DOHH2 (cell line): ENCODE results near the gene DCUN1D3.

Experiments used
- H3F3A ChIP-seq: fragments of 200-600 bp; sonication (generic), shearing (Covaris generic); 2 replicates; pipeline ENCODE4 v1.6.0; 2016; ENCODE audit warnings: antibody characterized with exemption, mild to moderate bottlenecking; ENCODE audit not compliant: control insufficient read depth, insufficient read depth
- H3K27ac ChIP-seq: fragments of 200-600 bp; sonication (generic); 2 replicates; pipeline ENCODE4 v1.5.1; 2014; ENCODE audit warnings: low read depth, mild to moderate bottlenecking, low read length, moderate library complexity
- H3K27me3 ChIP-seq: fragments of 200-600 bp; sonication (generic); 2 replicates; pipeline ENCODE4 v1.6.1; 2014; ENCODE audit warnings: mild to moderate bottlenecking, low read length, mixed read lengths; ENCODE audit not compliant: control insufficient read depth
- H3K36me3 ChIP-seq: fragments of 200-600 bp; sonication (generic); 2 replicates; pipeline ENCODE4 v1.6.1; 2014; ENCODE audit warnings: mild to moderate bottlenecking, low read length, moderate library complexity, mixed read lengths; ENCODE audit not compliant: control insufficient read depth
- H3K4me1 ChIP-seq: fragments of 200-600 bp; sonication (generic); 2 replicates; pipeline ENCODE4 v1.6.1; 2014; ENCODE audit warnings: mild to moderate bottlenecking, low read length, mixed read lengths; ENCODE audit not compliant: control insufficient read depth
- H3K4me2 ChIP-seq: fragments of 200-600 bp; sonication (generic); 2 replicates; pipeline ENCODE4 v1.6.0; 2014; ENCODE audit warnings: mild to moderate bottlenecking, low read length, moderate library complexity
- H3K4me3 ChIP-seq: fragments of 200-600 bp; sonication (generic); 2 replicates; pipeline ENCODE4 v1.5.1; 2014; ENCODE audit warnings: mild to moderate bottlenecking, low read length, mixed read lengths
- H3K79me2 ChIP-seq: fragments of 200-600 bp; sonication (generic); 2 replicates; pipeline ENCODE4 v1.6.1; 2014; ENCODE audit warnings: mild to moderate bottlenecking, low read length, mixed read lengths; ENCODE audit not compliant: control insufficient read depth
- H3K9me2 ChIP-seq: fragments of 200-600 bp; sonication (generic); replicated peaks from 2 replicates; pipeline ENCODE4 v1.6.1; 2014; ENCODE audit warnings: mild to moderate bottlenecking, low read length, mixed read lengths; ENCODE audit not compliant: control insufficient read depth
- H3K9me3 ChIP-seq: fragments of 200-600 bp; sonication (generic); 2 replicates; pipeline ENCODE4 v1.6.1; 2014; ENCODE audit warnings: antibody characterized with exemption, low read length, mixed read lengths; ENCODE audit not compliant: control insufficient read depth, insufficient read depth
- H4K20me1 ChIP-seq: fragments of 200-600 bp; sonication (generic); 2 replicates; pipeline ENCODE4 v1.6.0; 2014; ENCODE audit warnings: low read depth, mild to moderate bottlenecking, antibody characterized with exemption, low read length, moderate library complexity; ENCODE audit not compliant: control insufficient read depth, insufficient read depth
- EZH2phosphoT487 ChIP-seq: fragments of 200-600 bp; sonication (generic); IDR thresholded peaks from 2 replicates; pipeline ENCODE4 v1.6.1; 2017; ENCODE audit warnings: borderline replicate concordance, mild to moderate bottlenecking, antibody characterized with exemption, low read length, moderate library complexity, mixed read lengths
- TF ChIP-seq, protein P1 (sequence below): fragments of 200-600 bp; sonication (generic); IDR thresholded peaks from one replicate; pipeline ENCODE4 v1.5.1; 2014; ENCODE audit warnings: antibody characterized with exemption, mild to moderate bottlenecking, low read depth, low read length; ENCODE audit not compliant: poor library complexity, severe bottlenecking

Gene DCUN1D3

DNA sequence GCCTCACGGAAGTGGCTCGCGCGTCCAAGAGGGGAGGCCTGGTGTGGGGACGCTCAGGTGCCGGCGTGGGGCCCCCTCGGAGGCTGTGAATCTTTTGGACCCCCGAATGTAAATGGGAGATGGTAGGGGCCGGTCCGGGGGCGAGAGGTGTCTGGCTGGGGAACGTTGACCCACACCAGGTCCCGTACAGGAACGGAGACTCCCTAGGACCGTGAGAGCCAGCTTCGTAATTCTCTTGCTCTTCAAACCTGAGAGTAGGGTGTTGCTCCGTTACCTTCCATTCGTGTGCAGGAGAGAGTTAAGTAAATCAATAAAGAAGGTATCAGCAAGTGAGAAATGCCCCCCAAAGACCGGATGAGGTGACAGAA lies 894 bp upstream of the DCUN1D3 start:
- no peaks in the 10 kb centered on the region for H3K27me3 ChIP-seq
- peak overlapping the region; percentile 81 for H3K27ac ChIP-seq

DNA sequence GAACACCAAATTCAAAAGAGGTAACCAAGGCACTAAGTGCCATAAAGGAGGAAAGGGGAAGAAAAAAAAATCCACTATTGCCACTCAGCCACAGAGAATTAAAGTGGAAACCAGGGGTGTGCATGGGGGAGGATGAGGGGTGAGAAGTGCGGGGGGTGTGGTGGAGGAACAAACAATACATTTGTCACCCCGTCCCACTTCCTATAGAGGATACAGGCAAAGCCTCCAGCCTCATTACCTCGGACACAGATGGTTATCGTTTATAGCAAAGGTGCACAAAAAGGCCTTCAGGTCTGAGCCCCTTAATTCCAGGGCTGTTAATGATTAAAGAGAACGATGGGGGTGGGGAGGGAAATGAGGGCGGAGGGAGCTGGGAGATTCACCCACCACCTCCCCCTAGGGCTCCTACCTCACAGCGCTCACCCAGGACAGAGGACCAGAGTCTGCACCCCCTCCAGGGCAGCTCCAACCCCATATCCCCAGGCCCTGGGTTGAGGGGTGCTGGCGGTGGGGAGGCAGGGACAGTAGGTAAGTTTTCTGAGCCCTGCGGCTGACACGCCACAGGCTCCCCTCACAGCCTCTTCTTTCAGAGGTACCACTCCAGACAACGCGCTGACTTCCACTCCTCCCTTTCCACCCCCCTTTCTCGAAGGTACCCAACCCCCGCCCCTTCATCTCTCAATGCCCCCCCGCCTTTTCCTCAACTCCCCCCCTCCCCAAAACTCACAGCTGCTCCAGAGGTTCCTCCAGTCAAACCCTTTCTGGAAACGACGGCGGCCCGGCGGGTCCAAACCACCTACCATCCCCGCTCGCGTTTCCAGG lies 470 bp downstream of the DCUN1D3 start:
- peaks cover 21% of the 10 kb centered on the region for H3K36me3 ChIP-seq
- peaks cover 48% of the 10 kb centered on the region for H3K4me1 ChIP-seq
- H3K79me2 ChIP-seq: peaks cover 68% of the 10 kb centered on the region

More for the DNA sequence above, 894 bp upstream of the DCUN1D3 start:
- Histone ChIP-seq H3K4me1 (peaks cover 53% of the 10 kb centered on the region), H4K20me1 (peaks cover 11% of the 10 kb centered on the region; the same call in 1 of the 2 replicates), H3K9me2 (no peaks in the 10 kb centered on the region), H3K79me2 (peaks cover 79% of the 10 kb centered on the region), H3K36me3 (peaks cover 18% of the 10 kb centered on the region), H3K4me2 (peak overlapping the region; percentile 82), H3K4me3 (peak overlapping the region; percentile 90), H3F3A (peaks cover 9% of the 10 kb centered on the region), H3K9me3 (no peaks in the 10 kb centered on the region)
- TF ChIP-seq, protein P1, sequence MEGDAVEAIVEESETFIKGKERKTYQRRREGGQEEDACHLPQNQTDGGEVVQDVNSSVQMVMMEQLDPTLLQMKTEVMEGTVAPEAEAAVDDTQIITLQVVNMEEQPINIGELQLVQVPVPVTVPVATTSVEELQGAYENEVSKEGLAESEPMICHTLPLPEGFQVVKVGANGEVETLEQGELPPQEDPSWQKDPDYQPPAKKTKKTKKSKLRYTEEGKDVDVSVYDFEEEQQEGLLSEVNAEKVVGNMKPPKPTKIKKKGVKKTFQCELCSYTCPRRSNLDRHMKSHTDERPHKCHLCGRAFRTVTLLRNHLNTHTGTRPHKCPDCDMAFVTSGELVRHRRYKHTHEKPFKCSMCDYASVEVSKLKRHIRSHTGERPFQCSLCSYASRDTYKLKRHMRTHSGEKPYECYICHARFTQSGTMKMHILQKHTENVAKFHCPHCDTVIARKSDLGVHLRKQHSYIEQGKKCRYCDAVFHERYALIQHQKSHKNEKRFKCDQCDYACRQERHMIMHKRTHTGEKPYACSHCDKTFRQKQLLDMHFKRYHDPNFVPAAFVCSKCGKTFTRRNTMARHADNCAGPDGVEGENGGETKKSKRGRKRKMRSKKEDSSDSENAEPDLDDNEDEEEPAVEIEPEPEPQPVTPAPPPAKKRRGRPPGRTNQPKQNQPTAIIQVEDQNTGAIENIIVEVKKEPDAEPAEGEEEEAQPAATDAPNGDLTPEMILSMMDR: no peak
- TF ChIP-seq EZH2phosphoT487: no peak

DNA sequence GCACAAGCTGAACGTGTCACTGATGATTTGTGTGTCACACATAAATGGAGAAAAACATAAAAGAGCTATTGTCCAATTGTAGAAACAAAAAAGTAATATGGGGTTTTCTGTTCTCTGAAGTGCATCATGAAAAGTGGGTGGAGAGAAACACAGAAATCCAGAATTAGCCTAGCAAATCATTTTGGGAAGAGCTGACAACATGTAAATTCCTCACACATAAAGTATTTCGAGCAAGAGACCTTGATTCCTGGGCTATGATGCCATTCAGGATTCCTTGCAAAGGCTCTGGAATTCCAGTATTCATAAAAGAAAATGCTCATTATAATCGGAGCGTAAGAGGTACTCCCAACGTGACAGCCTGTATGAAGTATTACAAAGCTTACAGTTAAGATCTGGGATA lies 1.1 kb downstream of the DCUN1D3 start:
- Histone ChIP-seq H3F3A (peaks cover 3% of the 10 kb centered on the region; the same call in 1 of the 2 replicates), H3K4me3 (peak overlapping the region; percentile 90), H4K20me1 (0 out of 2 replicates have a peak, but pooled peaks cover 4% of the 10 kb centered on the region), H3K27me3 (no peaks in the 10 kb centered on the region), H3K36me3 (peaks cover 21% of the 10 kb centered on the region), H3K4me2 (peak overlapping the region; percentile 82), H3K79me2 (peaks cover 62% of the 10 kb centered on the region), H3K27ac (no peak overlapping the region), H3K9me3 (no peaks in the 10 kb centered on the region), H3K4me1 (peaks cover 42% of the 10 kb centered on the region), H3K9me2 (no peaks in the 10 kb centered on the region)
- TF ChIP-seq EZH2phosphoT487: no peak
- TF ChIP-seq, protein P1: no peak

More for the DNA sequence above, 470 bp downstream of the DCUN1D3 start:
- Histone ChIP-seq H4K20me1 (peaks cover 4% of the 10 kb centered on the region; the same call in 1 of the 2 replicates), H3K4me2 (peak overlapping the region; percentile 82), H3K9me2 (no peaks in the 10 kb centered on the region), H3K4me3 (peak overlapping the region; percentile 90), H3K27ac (no peak overlapping the region), H3K9me3 (no peaks in the 10 kb centered on the region), H3F3A (peaks cover 3% of the 10 kb centered on the region; the same call in 1 of the 2 replicates), H3K27me3 (no peaks in the 10 kb centered on the region)
- TF ChIP-seq, protein P1: no peak
- TF ChIP-seq EZH2phosphoT487: no peak
